Cardiac muscle cell (in vitro differentiated cells and primary cell): Measurements from ENCODE around the gene PSMD11. TPM values are rescaled to one million over a fixed set of nuclear protein-coding genes. Genes with fewer than 3 reads are reported as not detected.
"Not testable (repeated sequence)": the region's sequence is repeated elsewhere in the genome, so short reads cannot be mapped to it uniquely, and the experiment has no call there.

ENCODE experiments used
- DNase-seq, 2 donors: peaks; one replicate each; pipeline versions ENCODE4 v3.0.0 to v3.0.0-alpha.2; 2010 to 2017; ENCODE audit warnings: low read depth in 1 of 2, low spot score in 1 of 2
- H3K27ac ChIP-seq: fragments of 200-600 bp; sonication (generic); 2 replicates; pipeline ENCODE4 v1.5.1; 2016
- H3K27me3 ChIP-seq: fragments of 200-600 bp; sonication (generic); 2 replicates; pipeline ENCODE4 v1.6.0; 2016; ENCODE audit warnings: control low read depth
- H3K36me3 ChIP-seq: fragments of 200-600 bp; sonication (generic); 2 replicates; pipeline ENCODE4 v1.5.1; 2016; ENCODE audit warnings: control low read depth
- H3K4me1 ChIP-seq: fragments of 200-600 bp; sonication (generic); 2 replicates; pipeline ENCODE4 v1.8.1; 2017; ENCODE audit warnings: low read depth, mild to moderate bottlenecking, mixed run types
- H3K4me3 ChIP-seq: fragments of 200-600 bp; sonication (generic); 2 replicates; pipeline ENCODE4 v1.5.1; 2016; ENCODE audit warnings: mild to moderate bottlenecking
- H3K9me3 ChIP-seq: fragments of 200-600 bp; sonication (generic); 2 replicates; pipeline ENCODE4 v1.5.1; 2017; ENCODE audit warnings: low read depth, mild to moderate bottlenecking, control low read depth
- polyA plus RNA-seq: library from polyadenylated mRNA; unstranded; fragments of >200 nt; fragmentation: Nextera tagmentation; extraction: Ambion mirVana; gene quantifications from 2 replicates; pipeline ENCODE4 v1.2.1, GENCODE V29; 2016
- total RNA-seq: library from RNA; depleted of rRNA; stranded (reverse); fragments of >200 nt; gene quantifications from 2 replicates; pipeline ENCODE4 v1.2.3, GENCODE V29; 2016
- TF ChIP-seq, protein P1 (sequence below): IDR thresholded peaks from 2 replicates; pipeline ENCODE4 v1.5.1; 2012; ENCODE audit warnings: low read depth, mild to moderate bottlenecking, low read length

PSMD11 gene
- total RNA-seq (28.7 and 42.8 TPM in 2 replicates), polyA plus RNA-seq (143 and 145 TPM in 2 replicates)

DNA sequence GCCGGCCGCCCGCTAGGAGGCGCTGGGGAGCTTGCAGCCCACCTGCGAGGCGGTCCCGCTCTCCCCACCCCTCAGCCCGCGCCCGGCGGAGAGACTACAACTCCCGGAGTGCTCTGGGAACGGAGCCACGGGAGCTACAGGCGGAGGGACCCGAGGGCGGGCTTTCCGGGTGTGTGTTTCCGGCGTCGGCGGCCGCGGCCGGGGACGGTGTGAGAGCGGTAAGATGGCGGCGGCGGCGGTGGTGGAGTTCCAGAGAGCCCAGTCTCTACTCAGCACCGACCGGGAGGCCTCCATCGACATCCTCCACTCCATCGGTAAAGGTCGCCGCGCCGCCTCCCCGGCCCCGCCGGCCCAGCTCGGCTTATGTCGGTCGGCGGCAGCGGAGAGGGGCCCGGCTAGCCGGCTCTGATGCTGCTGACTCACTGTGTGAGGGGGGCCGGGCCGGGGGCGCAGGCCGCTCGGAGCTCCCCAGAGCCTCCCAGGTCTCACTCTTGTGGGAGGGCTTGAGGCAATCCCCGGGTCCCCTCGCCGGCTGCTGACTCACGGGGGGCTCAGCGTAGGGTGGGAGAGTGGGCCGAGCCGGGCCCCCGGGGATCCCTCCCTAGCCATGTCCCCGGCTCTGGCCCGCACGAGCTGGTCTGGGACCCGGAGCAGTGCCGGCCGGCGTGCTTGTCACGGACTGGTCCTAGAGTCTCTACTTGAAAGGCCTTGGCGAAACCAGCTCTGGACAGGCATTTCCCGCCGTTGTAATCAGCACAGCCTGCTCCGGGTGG is at the start of gene PSMD11:
Gene PSMD11, plus strand, starts transcription at position 210 of the 773 bp plus-strand sequence. Its CDS starts 14 bp downstream, at position 224.
- Histone ChIP-seq H3K9me3 (no peaks in the 10 kb centered on the region), H3K27ac (peak within 1 kb of the TSS; percentile 96), H3K4me1 (peaks cover 14% of the 10 kb centered on the region), H3K27me3 (no peaks in the 10 kb centered on the region), H3K36me3 (peaks cover 22% of the 10 kb centered on the region), H3K4me3 (peak within 1 kb of the TSS; percentile 96)
- TF ChIP-seq, protein P1, sequence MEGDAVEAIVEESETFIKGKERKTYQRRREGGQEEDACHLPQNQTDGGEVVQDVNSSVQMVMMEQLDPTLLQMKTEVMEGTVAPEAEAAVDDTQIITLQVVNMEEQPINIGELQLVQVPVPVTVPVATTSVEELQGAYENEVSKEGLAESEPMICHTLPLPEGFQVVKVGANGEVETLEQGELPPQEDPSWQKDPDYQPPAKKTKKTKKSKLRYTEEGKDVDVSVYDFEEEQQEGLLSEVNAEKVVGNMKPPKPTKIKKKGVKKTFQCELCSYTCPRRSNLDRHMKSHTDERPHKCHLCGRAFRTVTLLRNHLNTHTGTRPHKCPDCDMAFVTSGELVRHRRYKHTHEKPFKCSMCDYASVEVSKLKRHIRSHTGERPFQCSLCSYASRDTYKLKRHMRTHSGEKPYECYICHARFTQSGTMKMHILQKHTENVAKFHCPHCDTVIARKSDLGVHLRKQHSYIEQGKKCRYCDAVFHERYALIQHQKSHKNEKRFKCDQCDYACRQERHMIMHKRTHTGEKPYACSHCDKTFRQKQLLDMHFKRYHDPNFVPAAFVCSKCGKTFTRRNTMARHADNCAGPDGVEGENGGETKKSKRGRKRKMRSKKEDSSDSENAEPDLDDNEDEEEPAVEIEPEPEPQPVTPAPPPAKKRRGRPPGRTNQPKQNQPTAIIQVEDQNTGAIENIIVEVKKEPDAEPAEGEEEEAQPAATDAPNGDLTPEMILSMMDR: peak; percentile 84
- peak; percentile 98 for DNase-seq

DNA sequence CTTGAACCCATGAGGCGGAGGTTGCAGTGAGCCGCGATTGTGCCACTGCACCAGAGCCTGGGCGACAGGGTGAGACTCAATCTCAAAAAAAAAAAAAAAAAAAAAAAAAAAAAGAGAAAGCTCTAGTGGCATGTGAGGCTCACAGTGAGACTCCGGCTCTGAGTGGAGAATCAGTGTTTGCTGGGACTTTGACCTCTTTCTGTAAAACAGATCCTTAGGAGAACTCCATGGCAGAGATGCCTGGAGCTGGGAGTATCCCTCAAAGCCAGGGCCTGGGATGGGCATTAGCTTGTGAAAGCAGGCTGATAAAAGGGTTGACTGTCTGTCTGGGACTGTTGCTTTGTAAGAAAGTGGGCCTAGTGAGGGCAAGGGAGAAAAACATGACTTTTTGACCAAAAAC is 48.0 kb upstream of the PSMD11 start:
- Histone ChIP-seq H3K4me1 (peaks cover 15% of the 10 kb centered on the region), H3K4me3 (no peak overlapping the region), H3K9me3 (no peaks in the 10 kb centered on the region), H3K27me3 (no peaks in the 10 kb centered on the region), H3K36me3 (no peaks in the 10 kb centered on the region), H3K27ac (no peak overlapping the region)
- DNase-seq: no peak
- TF ChIP-seq, protein P1: no peak

DNA sequence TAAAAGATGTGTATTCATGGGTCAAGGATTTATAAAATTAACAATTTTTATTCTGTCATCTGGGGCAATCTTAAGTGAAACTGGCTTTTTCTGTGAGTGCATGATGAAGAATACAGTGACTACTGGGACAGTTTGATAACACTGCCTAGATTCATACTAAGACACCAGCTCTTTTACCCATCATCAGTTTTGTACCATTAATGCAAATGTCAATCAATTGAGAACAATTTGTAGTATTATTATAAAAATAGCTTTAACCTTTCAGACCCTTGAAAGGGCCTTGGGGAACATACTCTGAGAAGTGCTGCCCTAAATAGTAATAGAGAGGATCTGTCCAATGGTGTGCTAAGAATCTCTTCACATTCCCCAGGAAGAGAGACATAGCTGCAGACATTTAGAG is 45.4 kb upstream of the PSMD11 start:
- TF ChIP-seq, protein P1: no peak
- Histone ChIP-seq H3K9me3 (no peaks in the 10 kb centered on the region), H3K4me1 (peaks cover 15% of the 10 kb centered on the region), H3K36me3 (no peaks in the 10 kb centered on the region), H3K27ac (peak overlapping the region; percentile 83), H3K4me3 (no peak overlapping the region), H3K27me3 (no peaks in the 10 kb centered on the region)
- peak in 1 of 2 donors; percentile 26 for DNase-seq

DNA sequence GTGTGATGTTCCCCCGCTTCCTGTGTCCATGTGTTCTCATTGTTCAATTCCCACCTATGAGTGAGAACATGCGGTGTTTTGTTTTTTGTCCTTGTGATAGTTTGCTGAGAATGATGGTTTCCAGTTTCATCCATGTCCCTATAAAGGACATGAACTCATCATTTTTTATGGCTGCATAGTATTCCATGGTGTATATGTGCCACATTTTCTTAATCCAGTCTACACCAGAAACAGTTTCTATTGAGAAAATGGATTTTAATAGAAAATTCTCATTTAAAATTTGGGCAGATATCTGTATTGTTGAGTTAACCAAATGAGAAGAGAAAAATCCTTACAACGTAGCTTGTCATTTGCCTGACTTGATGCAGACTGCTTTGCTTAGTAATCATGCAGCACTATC is 34.2 kb upstream of the PSMD11 start:
- not testable (repeated sequence) for DNase-seq, H3K9me3 ChIP-seq, H3K27me3 ChIP-seq, H3K4me1 ChIP-seq, H3K27ac ChIP-seq, H3K4me3 ChIP-seq, H3K36me3 ChIP-seq

DNA sequence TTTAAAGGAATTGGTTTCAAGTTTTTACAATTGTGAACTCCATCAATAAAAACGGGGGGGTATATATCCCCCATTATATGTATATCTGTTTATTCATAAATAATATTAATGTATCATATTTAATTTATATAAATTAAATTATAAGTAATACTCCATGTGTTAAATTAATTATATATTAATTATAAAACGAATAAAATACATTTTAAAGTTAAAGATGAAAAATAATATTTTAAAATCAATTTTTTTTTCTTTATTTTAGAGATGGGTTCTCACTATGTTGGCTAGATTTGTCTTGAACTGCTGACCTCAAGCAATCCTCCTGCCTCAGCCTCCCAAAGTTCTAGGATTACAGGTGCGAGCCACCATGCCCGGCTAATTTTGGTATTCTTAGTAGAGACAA is 17.4 kb upstream of the PSMD11 start:
- no peaks in the 10 kb centered on the region for H3K27me3 ChIP-seq
- H3K4me1 ChIP-seq: no peaks in the 10 kb centered on the region
- no peaks in the 10 kb centered on the region for H3K36me3 ChIP-seq
- TF ChIP-seq, protein P1: no peak
- H3K4me3 ChIP-seq: no peak overlapping the region
- no peak for DNase-seq
- H3K9me3 ChIP-seq: no peaks in the 10 kb centered on the region
- no peak overlapping the region for H3K27ac ChIP-seq

DNA sequence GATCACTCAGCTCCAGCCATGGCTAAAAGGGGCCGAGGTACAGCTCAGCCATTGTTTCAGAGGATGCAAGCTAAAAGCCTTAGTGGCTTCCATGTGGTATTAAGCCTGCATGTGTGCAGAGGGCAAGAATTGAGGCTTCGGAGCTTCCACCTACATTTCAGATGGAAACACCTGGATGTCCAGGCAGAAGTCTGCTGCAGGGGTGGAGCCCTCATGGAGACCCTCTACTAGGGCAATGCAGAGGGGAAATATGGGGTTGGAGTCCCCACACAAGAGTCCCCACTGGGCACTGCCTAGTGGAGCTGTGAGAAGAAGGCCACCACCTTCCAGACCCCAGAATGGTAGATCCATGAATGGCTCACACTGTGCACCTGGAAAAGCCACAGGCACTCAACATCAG is 14.7 kb upstream of the PSMD11 start:
- no peak for DNase-seq
- Histone ChIP-seq H3K27ac (no peak overlapping the region), H3K9me3 (no peaks in the 10 kb centered on the region), H3K27me3 (no peaks in the 10 kb centered on the region), H3K4me1 (no peaks in the 10 kb centered on the region), H3K4me3 (no peak overlapping the region), H3K36me3 (no peaks in the 10 kb centered on the region)
- TF ChIP-seq, protein P1: no peak
